Measurements from ENCODE around the gene MARCKSL1. TPM values are rescaled to one million over a fixed set of nuclear protein-coding genes. Genes with fewer than 3 reads are reported as not detected.
A peak's percentile ranks its signal among the peaks of the same experiment; 100 is the strongest.

MARCKSL1 gene
- polyA plus RNA-seq, 3 donors = 13.9 to 150 (median 40.3) TPM

DNA sequence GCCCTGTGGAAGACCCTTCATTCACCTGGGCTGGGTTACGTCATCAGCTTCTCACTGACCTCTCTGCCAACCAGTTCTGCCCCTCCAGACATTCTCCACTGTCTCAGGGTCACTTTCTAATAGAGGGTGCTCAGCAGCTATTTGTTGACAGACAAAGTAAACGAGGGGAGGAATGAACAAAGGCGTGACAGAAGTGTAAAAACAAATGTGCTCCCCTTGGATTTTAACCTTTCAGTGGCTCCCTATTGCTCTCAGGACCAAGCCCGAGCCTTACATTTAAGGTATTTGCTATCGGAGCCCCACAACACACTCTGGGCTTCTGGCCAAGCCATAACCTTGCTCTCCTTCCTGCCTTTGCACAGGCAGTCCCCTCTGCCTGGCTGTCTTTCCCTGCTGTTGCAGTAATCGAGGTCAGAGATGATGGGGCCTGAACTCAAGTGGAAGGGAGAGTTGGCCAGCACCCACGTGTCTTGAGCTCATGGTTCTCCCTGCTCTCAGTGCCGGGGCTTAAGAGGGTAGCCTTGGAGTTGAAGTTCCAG is 9.3 kb upstream of the MARCKSL1 start:
- no peak overlapping the region for H3K9ac ChIP-seq (ENCODE audit: insufficient read depth, low read length, poor library complexity, severe bottlenecking)

DNA sequence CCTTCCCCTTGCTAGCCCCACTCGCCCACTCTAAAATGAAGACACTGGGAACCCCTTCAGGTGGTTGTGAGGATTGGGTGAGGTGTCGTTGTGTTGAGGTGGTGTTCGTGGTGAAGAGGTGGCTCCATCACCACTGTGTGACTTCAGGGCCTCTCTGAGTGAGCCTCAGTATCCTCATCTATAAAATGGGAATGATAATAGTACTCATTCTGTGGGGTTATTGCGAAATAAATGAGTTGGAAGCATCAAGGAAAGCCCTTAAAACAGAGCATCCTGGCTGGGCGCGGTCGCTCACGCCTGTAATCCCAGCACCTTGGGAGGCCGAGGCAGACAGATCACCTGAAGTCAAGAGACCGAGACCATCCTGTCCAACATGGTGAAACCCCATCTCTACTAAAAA is 6.7 kb upstream of the MARCKSL1 start:
- peaks cover 53% of the 10 kb centered on the region for H3K4me1 Mint-ChIP-seq
- H3K79me2 ChIP-seq (ENCODE audit: insufficient read depth, low read length) = no peaks in the 10 kb centered on the region
- H3K36me3 ChIP-seq (replicated peaks in 1 of 2; ENCODE audit: control insufficient read depth in 1 of 2, insufficient read depth in 2 of 2, low read length in 2 of 2) = no peaks in the 10 kb centered on the region
- no peak overlapping the region for H3K4me3 Mint-ChIP-seq
- TF ChIP-seq, protein P1, sequence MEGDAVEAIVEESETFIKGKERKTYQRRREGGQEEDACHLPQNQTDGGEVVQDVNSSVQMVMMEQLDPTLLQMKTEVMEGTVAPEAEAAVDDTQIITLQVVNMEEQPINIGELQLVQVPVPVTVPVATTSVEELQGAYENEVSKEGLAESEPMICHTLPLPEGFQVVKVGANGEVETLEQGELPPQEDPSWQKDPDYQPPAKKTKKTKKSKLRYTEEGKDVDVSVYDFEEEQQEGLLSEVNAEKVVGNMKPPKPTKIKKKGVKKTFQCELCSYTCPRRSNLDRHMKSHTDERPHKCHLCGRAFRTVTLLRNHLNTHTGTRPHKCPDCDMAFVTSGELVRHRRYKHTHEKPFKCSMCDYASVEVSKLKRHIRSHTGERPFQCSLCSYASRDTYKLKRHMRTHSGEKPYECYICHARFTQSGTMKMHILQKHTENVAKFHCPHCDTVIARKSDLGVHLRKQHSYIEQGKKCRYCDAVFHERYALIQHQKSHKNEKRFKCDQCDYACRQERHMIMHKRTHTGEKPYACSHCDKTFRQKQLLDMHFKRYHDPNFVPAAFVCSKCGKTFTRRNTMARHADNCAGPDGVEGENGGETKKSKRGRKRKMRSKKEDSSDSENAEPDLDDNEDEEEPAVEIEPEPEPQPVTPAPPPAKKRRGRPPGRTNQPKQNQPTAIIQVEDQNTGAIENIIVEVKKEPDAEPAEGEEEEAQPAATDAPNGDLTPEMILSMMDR (IDR thresholded peaks at IDR 0.05) = no peak
- H4K20me1 ChIP-seq (ENCODE audit: insufficient read depth, low read length) = no peaks in the 10 kb centered on the region
- H3K4me2 ChIP-seq (replicated peaks; ENCODE audit: extremely low read depth, low read length, poor library complexity, severe bottlenecking) = no peak overlapping the region
- no peak overlapping the region for H3K9ac ChIP-seq (ENCODE audit: insufficient read depth, low read length, poor library complexity, severe bottlenecking)
- no peaks in the 10 kb centered on the region for H3K9me3 ChIP-seq (replicated peaks in 1 of 2; ENCODE audit: control insufficient read depth in 1 of 2, insufficient read depth in 1 of 2, low read length in 2 of 2)
- intact Hi-C loops (cut with micrococcal nuclease) = no loop called here
- peaks cover 6 to 27% of the 10 kb centered on the region in 2 donors for H3K27me3 ChIP-seq (ENCODE audit: control insufficient read depth in 2 of 2, insufficient read depth in 2 of 2, low read length in 2 of 2)
- no peak for DNase-seq
- H3K4me1 ChIP-seq (ENCODE audit: control insufficient read depth in 1 of 2, insufficient read depth in 2 of 2, low read length in 2 of 2) = peaks cover 28 to 42% of the 10 kb centered on the region in 2 donors
- H3K27ac Mint-ChIP-seq = peak overlapping the region in 3 of 7 donors; percentile 16 to 58 (median 30)
- no peak overlapping the region for H2AFZ ChIP-seq (ENCODE audit: insufficient read depth, low read depth, low read length, poor library complexity, severe bottlenecking)
- H3K4me3 ChIP-seq (replicated peaks in 1 of 3; ENCODE audit: low read depth in 2 of 3, low read length in 3 of 3) = no peak overlapping the region
- no CpG with 5 or more reads among the region's 10 CpGs for WGBS (ENCODE audit: insufficient coverage)
- H3K9me3 Mint-ChIP-seq = peaks cover 0 to 4% (median 2%) of the 10 kb centered on the region in 7 donors
- no peak overlapping the region for H3K27ac ChIP-seq (ENCODE audit: low read depth in 1 of 2, low read length in 2 of 2)
- peaks cover 45 to 57% (median 50%) of the 10 kb centered on the region in 3 donors for H3K27me3 Mint-ChIP-seq (ENCODE audit: low read depth in 3 of 3)
- peaks cover 10 to 26% of the 10 kb centered on the region in 2 donors for H3K36me3 Mint-ChIP-seq

More for the DNA sequence above, 9.3 kb upstream of the MARCKSL1 start:
- Histone ChIP-seq H3K79me2 (ENCODE audit: insufficient read depth, low read length) (no peaks in the 10 kb centered on the region), H4K20me1 (ENCODE audit: insufficient read depth, low read length) (no peaks in the 10 kb centered on the region), H3K27ac (ENCODE audit: low read depth in 1 of 2, low read length in 2 of 2) (no peak overlapping the region), H3K9me3 (replicated peaks in 1 of 2; ENCODE audit: control insufficient read depth in 1 of 2, insufficient read depth in 1 of 2, low read length in 2 of 2) (no peaks in the 10 kb centered on the region), H3K36me3 (replicated peaks in 1 of 2; ENCODE audit: control insufficient read depth in 1 of 2, insufficient read depth in 2 of 2, low read length in 2 of 2) (no peaks in the 10 kb centered on the region), H2AFZ (ENCODE audit: insufficient read depth, low read depth, low read length, poor library complexity, severe bottlenecking) (no peak overlapping the region), H3K27me3 (ENCODE audit: control insufficient read depth in 2 of 2, insufficient read depth in 2 of 2, low read length in 2 of 2) (peaks cover 6 to 31% of the 10 kb centered on the region in 2 donors), H3K4me1 (ENCODE audit: control insufficient read depth in 1 of 2, insufficient read depth in 2 of 2, low read length in 2 of 2) (peaks cover 26 to 42% of the 10 kb centered on the region in 2 donors), H3K4me2 (replicated peaks; ENCODE audit: extremely low read depth, low read length, poor library complexity, severe bottlenecking) (no peak overlapping the region), H3K4me3 (replicated peaks in 1 of 3; ENCODE audit: low read depth in 2 of 3, low read length in 3 of 3) (no peak overlapping the region)
- peak overlapping the region in 1 of 7 donors; percentile 27 for H3K27ac Mint-ChIP-seq
- H3K27me3 Mint-ChIP-seq (ENCODE audit: low read depth in 3 of 3) = peaks cover 46 to 62% (median 55%) of the 10 kb centered on the region in 3 donors
- peaks cover 51% of the 10 kb centered on the region for H3K4me1 Mint-ChIP-seq
- TF ChIP-seq, protein P1 (IDR thresholded peaks at IDR 0.05) = no peak
- DNase-seq = no peak
- H3K9me3 Mint-ChIP-seq = peaks cover 0 to 4% (median 3%) of the 10 kb centered on the region in 7 donors
- H3K4me3 Mint-ChIP-seq = peak overlapping the region in 1 of 2 donors; percentile 84
- peaks cover under 1 to 13% of the 10 kb centered on the region in 2 donors for H3K36me3 Mint-ChIP-seq
- WGBS (ENCODE audit: insufficient coverage) = 0% methylated on average over 5 of the region's 8 CpGs
- intact Hi-C loops (cut with micrococcal nuclease) = no loop called here
